Fibroblast of skin of right quadriceps (primary cell): ENCODE measurements around the gene TXNDC9.
"Not testable (repeated sequence)": the region's sequence is repeated elsewhere in the genome, so short reads cannot be mapped to it uniquely, and the experiment has no call there.

Experiments
- DNase-seq: peaks from one replicate; pipeline ENCODE4 v3.0.0-alpha.2; 2013

Gene TXNDC9

GRCh38 chr2:99317873-99318200, 18.3 kb downstream of the TXNDC9 start:
- DNase-seq: not testable (repeated sequence)

- no peak for DNase-seq
Observed at GRCh38 chr2:99317161-99317872, 18.8 kb downstream of the TXNDC9 start.

- DNase-seq: not testable (repeated sequence)
Observed at GRCh38 chr2:99301097-99301496, 35.0 kb downstream of the TXNDC9 start, which contains the start of gene LYG1. TSS of gene LYG1 (minus strand) at chr2:99301197. CDS start at chr2:99295670, 5,527 bp downstream.

- no peak for DNase-seq
Observed at GRCh38 chr2:99299580-99299979, 36.6 kb downstream of the TXNDC9 start.

GRCh38 chr2:99297994-99298393, 38.1 kb downstream of the TXNDC9 start:
- peak; percentile 37 for DNase-seq

GRCh38 chr2:99285526-99285925, 50.6 kb downstream of the TXNDC9 start:
- no peak for DNase-seq

GRCh38 chr2:99279969-99280695, 56.0 kb downstream of the TXNDC9 start:
- no peak for DNase-seq

- peak; percentile 95 for DNase-seq
Observed at GRCh38 chr2:99278793-99279291, 57.3 kb downstream of the TXNDC9 start.

GRCh38 chr2:99278195-99278765, 57.9 kb downstream of the TXNDC9 start:
- not testable (repeated sequence) for DNase-seq

- DNase-seq: no peak
Observed at GRCh38 chr2:99275882-99276281, 60.3 kb downstream of the TXNDC9 start.
